ENCODE measurements around the gene XPO4.
"Not testable (repeated sequence)": the region's sequence is repeated elsewhere in the genome, so short reads cannot be mapped to it uniquely, and the experiment has no call there.

Gene XPO4

DNA sequence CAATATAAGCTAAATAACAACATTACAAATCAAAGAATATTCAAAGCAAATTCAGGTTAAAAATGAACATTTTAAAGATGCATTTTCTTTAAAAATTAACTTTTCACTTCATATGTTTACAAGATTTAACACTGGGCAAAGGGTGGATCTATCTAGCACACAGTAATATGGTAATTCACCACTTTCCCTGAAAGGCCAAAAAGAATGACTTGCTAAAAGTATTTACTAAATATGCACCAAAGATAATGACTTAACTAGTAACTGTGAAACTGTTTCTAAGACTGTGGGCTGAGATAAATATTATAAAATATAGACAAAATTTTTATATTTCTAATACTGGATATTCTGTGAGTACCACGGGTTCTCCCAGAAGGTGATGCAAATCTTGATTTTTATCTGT, 124.2 kb downstream of the XPO4 start:
- DNase-seq, result no peak

GRCh38 chr13:20776751-20777150, 125.8 kb downstream of the XPO4 start:
- no peak for DNase-seq

- DNase-seq, result no peak
Measured at GRCh38 chr13:20775961-20776360, 126.6 kb downstream of the XPO4 start.

- DNase-seq, result no peak
Measured at GRCh38 chr13:20774746-20775145, 127.8 kb downstream of the XPO4 start.

DNA sequence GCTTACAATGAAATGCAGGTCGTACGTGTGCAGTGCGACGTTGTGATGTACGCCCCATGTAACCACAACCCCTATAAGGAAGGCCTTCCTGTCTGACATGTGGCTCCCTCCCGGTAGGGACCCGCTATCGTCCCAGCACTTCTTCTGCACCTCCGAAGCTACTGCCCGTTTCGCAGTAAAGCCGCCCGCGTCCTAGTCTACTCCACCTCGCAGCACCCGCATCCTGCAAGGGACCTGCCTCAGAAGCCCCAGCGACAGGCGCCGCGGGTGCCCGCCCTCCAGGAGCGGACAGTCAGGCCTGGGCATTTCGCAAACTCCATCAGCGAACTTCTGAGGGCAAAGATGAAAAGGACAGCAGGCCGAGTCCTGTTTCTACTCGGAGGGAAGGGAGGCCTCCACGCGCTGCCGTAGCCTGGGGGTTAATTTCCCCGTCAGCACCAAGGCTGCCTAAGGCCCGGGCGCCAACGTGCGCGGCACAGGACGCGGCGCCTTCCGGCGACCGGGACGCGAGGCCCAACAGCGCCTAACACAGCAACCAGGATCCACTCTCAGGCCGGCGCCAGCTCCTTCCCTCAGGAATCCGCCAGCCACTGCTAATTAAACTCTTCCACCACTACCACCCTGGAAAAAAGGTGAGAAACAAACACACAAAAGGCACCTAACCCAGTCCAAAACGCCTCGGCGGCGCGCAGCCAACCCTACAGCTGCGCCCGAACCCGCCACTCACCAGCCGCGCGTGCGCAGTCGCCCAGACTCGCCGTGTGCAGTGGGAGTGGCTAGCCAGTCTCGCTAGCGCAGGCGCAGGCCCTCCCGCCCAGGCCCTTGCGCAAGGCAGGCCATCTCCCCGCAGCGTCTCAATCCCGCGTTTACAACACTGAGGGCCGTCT, 129.1 kb downstream of the XPO4 start, which contains the start of gene EEF1AKMT1:
TSS of gene EEF1AKMT1 (minus strand) at position 768 of the 887 bp plus-strand sequence. CDS start 16,363 bp downstream, outside the sequence.
- peak; percentile 89 for DNase-seq

DNA sequence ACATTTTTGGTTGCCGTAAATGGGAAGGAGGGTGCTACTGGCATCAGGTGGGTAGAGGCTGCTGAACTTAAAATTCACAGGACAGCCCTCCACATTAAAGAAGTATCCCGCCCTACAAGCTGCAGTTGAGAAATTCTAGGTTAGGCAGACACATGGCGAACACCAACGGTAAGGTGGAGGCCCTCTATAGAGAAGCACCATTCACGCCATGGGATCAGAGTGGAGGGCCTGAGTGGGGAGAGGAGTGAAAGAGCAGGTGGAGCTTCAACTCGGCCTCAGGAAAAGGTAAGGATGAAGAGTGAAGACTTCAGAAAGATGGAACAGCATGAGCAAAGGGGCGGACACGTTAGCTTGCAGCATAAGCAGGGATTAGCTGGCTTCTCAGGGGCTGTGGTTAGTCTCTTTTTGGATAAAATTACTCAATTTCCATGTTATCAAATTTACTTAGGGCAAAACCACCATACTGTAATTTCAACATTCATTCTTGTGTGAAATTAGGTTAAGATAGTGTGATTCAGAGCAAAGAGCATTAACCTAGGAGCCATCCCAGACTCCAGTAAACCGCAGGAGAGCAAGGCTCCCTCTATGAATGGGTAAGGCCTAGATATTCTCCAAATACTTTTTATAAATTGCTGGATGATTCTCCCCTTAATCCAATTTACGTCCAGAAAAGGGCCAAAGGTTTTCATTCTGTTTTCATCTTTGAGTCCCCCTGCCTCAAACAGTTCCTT, 130.0 kb downstream of the XPO4 start:
- DNase-seq, result no peak

- DNase-seq, result no peak
Measured at GRCh38 chr13:20769834-20770233, 132.7 kb downstream of the XPO4 start.

- no peak for DNase-seq
Measured at GRCh38 chr13:20769091-20769490, 133.5 kb downstream of the XPO4 start.

DNA sequence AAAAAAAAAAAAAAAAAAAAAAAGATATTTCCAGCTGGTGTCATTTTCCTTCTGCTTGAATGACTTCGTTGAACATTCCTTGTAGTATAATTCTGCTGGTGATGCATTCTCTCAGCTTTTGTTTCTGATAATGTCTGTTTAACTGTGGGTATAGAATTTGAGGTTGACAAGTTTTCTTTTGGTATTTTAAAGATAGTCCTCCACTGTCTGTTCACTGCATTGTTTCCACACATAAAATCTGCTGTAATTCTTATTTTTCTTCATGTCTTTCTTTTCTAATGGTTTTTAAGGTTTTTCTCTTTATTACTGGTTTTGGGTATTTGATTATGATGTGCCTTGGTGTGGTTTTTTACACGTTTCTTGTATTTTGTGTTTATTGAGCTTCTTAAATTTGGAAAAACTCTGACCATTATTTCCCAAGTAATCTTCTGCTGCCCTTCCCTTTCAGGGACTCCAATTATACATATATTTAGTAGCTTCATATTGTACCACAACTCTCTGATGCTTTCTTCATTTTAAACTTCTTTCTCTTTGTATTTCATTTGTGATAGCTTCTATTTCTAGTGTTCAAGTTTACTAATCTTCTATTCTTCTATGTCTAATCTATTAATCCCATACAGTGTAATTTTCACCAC, 135.1 kb downstream of the XPO4 start:
- no peak for DNase-seq

- no peak for DNase-seq
Measured at GRCh38 chr13:20760872-20761271, 141.7 kb downstream of the XPO4 start.

GRCh38 chr13:20754009-20754408, 148.5 kb downstream of the XPO4 start:
- DNase-seq, result no peak

DNA sequence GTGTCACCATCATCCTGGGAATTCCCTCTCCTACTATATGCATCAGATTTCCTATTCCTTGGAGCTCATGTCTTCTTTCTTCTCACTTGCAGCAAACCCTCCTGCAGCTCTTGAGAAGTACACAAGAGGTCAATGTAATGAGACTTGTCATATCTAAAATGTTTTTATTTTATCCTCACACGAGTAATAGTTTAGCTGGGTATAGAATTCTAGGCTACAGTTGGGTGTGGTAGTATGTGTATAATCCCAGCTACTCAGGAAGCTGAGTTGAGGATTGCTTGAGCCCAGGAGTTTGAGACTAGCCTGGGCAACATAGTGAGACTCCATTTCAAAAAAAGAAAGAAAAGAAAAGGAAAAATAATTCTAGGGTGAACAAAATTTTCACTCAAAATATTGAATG, 153.2 kb downstream of the XPO4 start:
- DNase-seq, result no peak

DNA sequence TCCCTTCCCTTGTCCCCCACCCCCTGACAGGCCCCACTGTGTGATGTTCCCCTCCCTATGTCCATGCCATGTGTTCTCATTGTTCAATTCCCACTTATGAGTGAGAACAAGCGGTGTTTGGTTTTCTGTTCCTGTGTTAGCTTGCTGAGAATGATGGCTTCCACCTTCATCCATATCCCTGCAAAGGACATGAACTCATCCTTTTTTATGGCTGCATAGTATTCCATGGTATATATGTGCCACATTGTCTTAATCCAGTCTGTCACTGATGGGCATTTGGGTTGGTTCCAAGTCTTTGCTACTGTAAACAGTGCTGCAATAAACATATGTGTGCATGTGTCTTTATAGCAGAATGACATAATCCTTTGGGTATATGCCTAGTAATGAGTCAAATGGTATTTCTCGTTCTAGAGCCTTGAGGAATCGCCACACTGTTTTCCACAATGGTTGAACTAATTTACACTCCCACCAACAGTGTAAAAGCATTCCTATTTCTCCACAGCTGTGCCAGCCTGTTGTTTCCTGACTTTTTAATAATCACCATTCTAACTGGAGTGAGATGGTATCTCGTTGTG, 158.6 kb downstream of the XPO4 start:
- DNase-seq, result not testable (repeated sequence)

DNA sequence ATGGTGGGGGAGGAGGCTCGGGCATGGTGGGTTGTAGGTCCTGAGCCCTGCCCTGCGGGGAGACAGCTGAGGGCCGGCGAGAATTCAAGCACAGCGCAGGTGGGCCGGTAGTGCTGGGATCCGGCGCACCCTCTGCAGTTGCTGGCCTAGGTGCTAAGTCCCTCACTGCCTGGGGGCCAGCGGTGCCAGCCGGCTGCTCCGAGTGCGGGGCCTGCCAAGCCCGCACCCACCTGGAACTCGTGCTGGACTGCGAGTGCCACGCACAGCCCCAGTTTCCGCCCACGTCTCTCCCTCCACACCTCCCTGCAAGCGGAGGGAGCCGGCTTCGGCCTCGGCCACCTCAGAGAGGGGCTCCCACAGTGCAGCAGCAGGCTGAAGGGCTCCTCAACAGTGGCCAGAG, 162.5 kb downstream of the XPO4 start:
- no peak for DNase-seq

- DNase-seq, result no peak
Measured at GRCh38 chr13:20738616-20739015, 163.9 kb downstream of the XPO4 start.

GRCh38 chr13:20729633-20730585, 172.6 kb downstream of the XPO4 start:
- DNase-seq, result no peak

GRCh38 chr13:20728579-20729311, 173.8 kb downstream of the XPO4 start:
- DNase-seq, result no peak

GRCh38 chr13:20727856-20728255, 174.7 kb downstream of the XPO4 start:
- DNase-seq, result no peak

All from NCI-H345 (cell line).